HG03432 (cell line): ENCODE results near the gene SPX.

Experiments
- ATAC-seq: cut with Tn5 transposase; IDR thresholded peaks from one replicate; pipeline ENCODE4 v1.9.1; 2021; ENCODE audit warnings: mild to moderate bottlenecking, moderate library complexity; ENCODE audit not compliant: unreplicated experiment

The SPX gene

DNA sequence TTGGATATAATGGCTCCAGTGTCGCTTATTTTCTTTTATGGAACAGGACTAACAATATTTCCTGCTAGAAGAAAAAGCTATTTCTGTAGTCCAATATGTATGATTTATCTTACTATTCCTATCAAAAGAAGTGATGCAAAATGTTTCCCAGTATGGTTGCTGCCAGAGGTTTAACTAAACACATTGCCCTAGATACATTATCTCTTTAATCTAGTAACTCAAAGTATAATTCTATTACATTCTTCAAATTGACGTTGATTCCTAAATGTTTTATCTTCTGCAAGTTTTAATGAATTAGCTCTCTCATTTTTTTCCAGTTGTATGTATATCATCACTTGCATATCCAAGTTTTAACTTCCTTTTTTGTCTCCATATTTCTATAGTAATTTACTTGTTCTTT, 50.3 kb downstream of the SPX start:
- no peak for ATAC-seq

DNA sequence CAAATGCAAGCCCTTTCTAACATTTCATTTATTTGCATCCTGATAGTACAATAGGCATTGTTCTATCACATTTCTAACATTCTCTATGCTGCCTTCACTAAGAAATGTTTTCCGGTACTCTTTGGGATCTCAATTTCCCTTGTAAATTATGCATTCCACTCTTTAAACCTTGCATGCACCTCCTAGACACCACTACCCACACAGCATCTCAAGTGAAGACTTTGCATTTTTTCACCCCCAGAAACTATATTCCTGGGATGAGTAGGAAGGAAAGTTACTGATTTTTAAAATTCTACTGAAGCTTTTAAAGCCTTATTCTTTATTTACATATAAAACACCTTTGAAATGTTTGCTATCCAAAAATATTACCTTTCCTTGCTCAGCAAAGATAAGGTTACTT, 51.4 kb downstream of the SPX start:
- no peak for ATAC-seq

DNA sequence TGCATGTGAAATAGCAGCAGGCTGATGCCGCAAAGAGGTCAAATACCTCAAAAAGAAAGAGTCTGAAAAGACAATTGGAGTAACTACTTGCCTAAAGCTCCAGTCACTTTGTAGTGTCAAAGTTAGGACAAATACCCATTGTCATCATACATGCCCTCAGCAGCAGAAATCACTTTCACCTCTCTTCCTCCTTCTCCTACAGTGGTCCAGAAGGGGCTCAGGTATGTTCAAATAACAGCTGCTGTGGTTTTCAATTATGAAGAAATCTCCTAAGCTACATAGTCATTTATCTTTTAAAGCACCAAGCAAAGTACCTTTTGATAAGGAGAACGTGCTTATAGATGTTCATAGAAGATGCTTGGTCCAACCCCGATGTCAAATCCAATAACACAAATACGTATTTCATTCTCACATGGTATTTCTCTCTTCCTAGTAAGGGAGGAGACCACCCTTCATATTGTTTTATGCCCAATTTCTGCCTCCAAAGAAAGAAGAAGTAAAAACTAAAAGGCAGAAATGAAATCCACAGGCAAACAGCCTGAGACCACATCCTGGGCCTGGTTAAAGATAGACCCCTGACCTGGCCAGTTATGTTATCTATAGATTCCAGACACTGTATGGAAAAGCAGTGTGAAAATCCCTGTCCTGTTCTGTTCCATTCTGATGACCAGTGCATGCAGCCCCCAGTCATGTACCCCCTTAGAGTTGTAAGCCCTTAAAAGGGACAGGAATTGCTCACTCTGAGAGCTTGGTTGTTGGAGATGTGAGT, 54.8 kb downstream of the SPX start:
- ATAC-seq: peak; percentile 36
